NCI-H1105 treated with DMSO at 0.1 percent for 48 hours (cell line): Measurements from ENCODE around the gene ARHGAP12.
"Not testable (repeated sequence)": the region's sequence is repeated elsewhere in the genome, so short reads cannot be mapped to it uniquely, and the experiment has no call there.

ENCODE experiments used
- DNase-seq: peaks from one replicate; lab custom pipeline; 2025; lab: John Stamatoyannopoulos, UW

The ARHGAP12 gene

DNA sequence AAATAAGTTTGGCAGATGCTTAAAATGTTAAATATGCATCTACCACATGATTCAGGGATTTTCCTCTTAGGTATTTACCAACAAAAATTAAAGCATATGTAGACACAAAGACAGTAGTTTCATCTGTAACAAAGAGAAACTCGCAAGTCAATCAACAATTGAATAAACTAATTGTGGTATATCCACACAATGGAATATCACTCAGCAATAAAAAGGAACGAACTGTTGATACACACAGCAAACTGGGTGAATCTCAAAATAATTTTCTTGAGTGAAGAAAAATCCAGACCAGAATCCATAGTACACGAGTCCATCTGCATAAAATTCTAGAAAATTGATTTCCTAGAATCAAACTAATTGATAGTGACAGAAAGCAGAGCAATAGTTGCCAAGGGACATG, 5.2 kb downstream of the ARHGAP12 start:
- no peak for DNase-seq

DNA sequence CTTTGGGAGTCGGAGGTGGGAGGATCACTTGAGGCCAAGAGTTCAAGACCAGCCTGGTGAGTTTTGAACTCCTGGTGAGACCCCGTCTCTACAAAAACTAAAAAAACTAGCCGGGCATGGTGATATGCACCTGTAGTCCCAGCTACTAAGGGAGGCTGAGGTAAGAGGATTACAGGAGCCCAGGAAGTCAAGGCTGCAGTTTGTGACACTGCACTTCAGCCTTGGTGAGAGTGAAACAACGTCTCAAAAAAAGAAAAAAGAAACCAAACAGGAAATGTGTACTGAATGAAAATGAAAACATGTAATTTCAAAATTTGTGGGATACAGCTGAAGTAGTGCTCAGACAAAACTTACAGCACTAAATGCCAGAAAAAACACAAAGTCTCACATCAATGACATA, 7.6 kb downstream of the ARHGAP12 start:
- DNase-seq = no peak

DNA sequence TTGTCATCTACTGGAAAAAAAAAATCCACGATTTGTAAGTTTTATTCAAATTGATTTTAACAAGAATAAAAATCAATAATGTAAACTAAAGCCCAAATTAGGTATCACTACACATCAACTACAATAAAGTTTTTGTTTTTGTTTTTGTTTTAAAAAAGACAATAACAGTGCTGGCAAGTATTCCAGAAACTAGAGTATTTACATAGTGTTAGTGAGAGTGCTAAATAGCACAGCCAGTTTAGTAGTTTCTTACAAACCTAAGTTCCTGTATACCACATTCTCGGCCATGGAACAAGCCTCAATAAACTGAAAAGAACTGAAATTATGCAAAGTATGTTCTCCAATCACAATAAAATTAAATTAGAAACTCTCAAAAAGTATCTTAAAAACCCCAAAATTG, 8.1 kb downstream of the ARHGAP12 start:
- DNase-seq = no peak

DNA sequence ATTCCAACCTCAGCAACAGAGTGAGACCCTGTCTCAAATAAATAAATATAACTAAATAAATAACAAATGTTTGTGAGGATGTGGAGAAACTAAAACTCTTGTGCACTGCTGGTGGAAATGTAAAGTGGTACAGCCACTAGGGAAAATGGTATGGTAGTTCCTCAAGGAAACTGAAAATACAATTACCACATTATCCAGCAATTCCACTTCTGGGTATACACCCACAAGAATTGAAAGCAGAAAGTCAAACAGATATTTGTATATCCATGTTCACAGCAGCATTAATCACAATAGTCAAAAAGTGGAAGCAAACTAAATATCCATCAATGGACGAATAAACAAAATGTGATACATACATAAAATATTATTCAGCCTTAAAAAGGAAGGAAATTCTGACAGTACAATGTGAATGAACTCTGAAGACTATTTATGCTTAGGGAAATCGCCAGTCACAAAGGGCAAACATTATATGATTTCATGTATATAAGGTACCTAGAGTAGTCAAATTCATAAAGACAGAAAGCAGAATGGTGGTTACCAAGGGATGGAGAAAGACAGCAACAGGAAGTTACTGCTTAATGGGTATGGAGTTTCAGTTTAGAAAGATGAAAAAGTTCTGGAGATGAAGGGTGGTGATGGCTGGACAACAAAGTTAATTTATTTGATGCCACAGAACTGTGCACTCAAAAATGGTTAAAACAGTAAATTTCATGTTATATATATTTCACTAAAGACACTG, 9.8 kb downstream of the ARHGAP12 start:
- no peak for DNase-seq

DNA sequence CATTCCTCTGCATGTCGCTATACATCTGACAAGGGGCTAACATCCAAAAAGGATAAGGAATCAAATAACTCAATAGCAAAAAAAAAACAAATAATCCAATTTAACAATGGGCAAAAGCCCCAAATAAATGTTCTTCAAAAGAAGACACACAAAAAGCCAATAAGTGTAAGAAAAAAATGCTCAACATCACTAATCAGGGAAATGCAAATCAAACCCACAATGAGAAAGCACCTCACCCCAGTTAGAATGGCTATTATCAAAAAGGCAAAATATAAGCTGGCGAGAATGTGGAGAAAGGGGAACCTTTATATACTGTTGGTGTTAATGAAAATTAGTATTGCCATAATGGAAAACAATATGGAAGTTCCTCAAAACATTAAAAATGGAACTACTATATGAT, 14.3 kb downstream of the ARHGAP12 start:
- no peak for DNase-seq

DNA sequence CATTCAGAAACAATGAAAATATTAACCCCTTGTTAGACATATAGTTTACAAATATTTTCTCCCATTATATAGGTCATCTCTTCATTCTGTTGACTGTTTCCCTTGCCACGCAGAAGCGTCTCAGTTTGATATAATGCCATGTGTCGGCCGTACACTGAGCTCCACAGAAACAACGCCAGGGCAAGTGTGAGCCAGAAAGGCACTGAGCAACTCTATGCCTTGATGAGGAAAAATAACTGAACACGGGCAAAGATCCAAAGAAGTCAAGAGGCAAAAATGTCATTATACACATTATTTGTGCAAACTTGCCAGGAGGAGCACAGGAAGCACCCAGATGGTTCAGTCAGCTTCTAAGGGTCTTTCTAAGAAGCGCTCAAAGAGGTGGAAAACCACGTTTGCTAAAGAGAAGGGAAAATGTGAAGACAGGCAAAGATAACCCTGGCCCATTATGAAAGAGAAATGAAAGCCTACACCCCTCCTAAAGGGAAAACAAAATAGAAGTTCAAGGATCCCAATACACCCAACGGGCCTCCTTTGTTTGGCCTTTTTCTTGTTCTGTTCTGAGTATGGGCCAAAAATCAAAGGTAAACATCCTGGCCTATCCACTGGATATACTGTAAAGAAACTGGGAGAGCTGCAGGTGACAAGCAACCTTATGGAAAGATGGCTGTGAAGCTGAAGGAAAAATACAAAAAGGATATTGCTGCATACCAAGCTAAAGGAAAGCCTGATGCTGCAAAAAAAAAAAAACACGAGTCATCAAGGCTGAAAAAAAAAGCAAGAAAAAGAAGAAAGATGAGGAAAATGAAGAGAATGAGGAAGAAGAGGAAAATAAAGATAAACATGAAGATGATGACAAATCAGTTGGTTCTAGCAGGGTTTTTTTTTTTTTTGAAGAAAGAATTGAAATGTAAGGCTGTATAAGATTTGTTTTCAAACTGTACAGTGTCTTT, 15.5 kb downstream of the ARHGAP12 start:
- DNase-seq = peak; percentile 0

DNA sequence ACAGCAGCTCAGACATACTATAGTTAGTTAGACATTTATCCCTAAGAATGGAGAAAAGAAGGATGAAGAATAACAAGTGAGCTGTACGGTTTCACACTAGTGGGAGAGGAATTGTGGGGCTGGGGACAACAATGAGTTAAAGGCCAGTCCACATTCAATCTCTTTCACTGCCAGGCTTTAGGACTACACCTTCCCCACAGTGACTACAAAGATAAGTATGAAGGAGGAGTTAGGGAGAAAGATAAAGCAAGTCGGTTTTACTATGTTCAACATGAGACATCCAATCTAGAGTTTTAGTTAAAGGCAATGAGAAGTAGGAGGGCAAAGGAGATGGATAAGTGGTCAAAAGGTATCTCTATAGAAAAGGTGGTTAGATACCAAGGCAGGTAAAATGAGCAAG, 16.3 kb downstream of the ARHGAP12 start:
- DNase-seq = no peak

DNA sequence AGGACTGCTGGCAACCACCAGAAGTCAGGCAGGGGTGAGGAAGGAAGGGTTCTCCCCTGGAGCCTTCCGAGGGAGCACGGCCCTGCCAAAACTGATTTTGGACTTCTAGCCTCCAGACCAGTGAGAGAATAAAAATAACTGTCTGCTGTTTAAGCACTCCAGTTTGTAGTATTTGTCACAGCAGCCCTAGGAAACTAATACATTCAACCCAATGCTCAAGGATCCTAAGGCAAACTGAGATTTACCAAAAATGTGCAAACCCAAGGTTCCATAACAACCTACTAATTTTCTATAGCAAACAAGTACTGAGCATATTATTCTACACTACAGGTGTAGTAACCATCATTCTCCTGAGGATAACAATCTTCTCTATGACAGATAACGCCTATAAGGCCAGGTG, 18.6 kb downstream of the ARHGAP12 start:
- DNase-seq = no peak

DNA sequence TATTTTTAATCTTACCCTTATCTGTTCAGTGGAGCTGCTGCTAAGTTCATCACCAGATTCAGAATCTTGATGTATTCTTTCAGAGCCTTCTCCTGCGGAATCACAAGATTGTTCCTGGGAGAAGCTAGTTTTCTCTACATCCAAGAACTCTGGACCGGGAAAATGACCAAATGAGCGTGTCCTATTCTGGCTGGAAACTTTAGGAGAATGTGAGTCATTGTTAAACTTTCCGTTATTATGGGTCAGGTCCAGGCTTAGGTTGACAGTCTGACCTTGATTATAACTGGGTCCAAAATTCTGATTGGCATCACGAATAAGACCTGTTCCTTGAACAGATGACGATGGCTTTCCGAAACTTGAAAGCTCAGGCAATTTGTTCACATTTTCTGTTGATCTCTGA, 20.5 kb downstream of the ARHGAP12 start:
- DNase-seq = no peak

DNA sequence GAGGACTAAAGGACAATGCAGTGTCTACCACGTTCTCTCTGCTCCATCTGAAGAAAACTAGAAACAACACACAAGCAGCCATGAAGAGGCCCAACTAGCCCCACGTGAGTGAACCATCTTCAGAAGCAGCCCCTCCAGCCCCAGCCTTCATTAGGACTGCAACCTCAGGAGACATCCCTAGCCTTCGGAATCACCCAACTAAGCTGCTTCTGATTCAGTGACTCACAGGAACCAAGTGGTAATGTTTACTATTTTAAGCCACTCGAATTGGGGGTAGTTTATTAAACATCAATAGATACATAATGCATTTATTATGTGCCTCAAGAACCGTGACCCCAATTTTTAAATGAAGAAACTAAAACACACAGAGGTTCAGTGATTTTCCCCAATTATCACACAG, 22.6 kb downstream of the ARHGAP12 start:
- no peak for DNase-seq

DNA sequence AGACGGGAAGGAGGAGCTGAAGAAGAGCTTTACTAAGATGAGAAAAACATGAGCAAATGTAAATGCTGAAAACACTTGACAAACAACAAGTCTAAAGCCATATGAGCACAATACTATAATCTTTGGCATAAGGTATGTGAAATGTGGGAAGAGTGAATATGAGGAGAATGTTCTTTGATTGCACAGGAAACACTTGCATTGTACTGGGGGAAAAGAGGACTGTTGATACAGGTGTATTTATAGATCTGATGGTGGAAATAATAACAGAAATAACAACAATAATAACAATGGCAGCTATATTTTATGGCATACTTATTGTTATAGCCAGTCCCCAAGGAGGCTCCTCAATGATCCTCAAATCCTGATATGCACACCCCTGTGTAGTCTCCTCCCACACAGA, 23.0 kb downstream of the ARHGAP12 start:
- no peak for DNase-seq

DNA sequence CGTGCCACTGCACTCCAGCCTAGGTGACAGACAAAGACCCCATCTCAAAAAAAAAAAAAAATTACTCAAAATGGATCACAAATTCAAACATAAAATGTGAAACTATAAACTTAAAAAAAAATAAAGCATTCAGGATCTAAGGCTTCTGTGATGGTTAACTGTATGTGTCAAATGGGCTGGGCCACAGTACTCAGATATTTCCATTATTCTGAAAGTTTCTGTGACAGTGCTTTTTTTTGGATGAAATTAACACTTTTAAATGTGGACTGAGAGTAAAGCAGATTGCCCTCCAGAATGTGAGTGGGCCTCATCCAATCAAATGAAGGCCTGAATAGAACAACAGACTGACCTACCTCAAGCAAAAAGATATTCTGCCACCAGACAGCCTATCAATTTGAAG, 26.0 kb downstream of the ARHGAP12 start:
- no peak for DNase-seq

DNA sequence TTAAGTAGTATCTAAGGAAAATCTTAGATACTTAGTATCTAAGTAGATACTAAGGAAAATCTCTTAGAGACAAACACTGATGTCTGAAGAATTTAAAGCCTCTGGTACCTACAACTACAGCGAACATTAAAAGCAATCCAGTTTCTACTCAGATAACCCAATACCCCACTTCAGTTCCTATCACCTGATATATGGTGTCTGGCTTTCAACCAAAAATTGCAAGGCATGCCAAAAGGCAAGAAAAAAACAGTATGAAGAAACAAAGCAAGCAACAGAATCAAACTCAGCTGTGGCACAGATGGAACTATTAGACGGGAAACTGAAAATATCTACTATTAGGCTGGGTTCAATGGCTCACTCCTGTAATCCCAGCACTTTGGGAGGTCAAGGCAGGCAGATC, 31.1 kb downstream of the ARHGAP12 start:
- DNase-seq = no peak

DNA sequence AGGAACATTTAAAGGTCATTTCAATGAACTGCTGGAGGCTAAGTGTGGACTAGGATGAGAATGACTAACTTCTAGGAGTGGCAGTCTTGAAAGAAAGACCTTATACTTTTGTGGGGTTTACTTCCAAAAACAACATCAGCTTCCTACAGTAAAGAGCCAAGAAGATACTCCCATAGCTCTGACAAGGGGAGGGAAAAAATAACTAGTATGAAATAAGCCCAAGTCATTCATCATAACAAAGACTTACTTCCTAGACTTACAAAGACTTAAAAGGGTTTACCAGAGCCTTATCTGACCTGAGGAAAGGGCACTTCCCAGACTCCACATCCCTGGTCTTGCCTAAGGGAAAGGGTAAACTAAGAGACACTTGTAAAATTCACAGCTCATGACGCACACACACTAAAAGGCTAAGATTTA, 31.7 kb downstream of the ARHGAP12 start:
- no peak for DNase-seq

DNA sequence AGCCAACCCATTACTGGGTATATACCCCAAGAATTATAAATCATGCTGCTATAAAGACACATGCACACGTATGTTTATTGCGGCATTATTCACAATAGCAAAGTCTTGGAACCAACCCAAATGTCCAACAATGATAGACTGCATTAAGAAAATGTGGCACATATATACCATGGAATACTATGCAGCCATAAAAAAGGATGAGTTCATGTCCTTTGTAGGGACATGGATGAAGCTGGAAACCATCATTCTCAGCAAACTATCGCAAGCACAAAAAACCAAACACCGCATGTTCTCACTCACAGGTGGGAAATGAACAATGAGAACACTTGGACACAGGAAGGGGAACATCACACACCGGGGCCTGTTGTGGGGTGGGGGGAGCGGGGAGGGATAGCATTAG, 32.9 kb downstream of the ARHGAP12 start:
- not testable (repeated sequence) for DNase-seq

DNA sequence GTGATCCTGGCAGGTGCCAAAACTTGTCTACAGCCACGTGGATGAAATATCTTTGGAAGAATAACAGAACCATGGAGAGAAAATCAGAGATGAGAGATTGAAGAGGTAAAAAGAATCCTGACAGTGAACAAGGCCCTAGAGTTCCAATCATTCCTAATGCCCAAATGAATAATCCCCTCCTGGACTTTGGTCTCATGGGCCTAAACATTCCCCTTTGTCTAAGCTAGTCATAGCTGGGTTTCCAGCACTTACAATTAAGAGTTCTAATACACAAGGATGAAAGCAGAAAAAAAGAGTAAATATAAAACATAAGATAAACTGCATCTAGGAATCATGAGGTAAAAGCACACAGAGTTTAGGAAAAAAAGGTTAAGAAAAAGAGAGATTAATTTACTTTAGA, 40.2 kb downstream of the ARHGAP12 start:
- no peak for DNase-seq

DNA sequence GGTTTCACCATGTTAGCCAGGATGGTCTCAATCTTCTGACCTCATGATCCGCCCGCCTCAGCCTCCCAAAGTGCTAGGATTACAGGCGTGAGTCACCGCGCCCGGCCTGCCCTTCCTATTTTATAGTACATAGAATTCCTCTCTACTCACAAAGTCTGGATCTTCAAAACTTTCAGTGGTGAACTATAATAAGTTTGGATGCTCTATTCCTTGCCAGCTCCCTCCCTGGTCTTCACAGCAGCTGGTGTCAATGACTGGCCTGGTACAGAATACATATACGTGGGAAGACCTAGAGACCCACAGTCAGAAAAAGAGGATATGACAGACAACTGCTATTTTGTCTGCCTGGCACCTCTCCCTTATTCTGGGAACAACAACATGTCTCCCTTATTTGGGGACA, 40.8 kb downstream of the ARHGAP12 start:
- no peak for DNase-seq

DNA sequence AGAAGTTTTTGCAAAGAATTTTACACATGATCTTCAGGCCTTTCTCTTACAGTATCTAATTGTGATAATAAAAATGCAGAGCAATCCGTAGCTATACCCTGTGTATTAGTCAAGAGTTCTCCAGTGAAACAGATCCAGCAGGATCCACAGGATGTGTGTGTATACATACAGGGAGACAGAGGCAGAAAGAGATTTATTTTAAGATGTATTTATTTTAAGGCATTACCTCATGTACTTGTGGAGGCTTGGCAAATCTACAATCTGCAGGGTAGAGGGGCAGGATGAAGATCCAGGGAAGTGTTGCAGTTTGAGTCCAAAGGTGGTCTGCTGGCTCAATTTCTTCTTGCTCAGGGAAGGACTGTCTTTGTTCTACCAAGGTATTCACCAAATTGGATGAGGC, 41.7 kb downstream of the ARHGAP12 start:
- no peak for DNase-seq

DNA sequence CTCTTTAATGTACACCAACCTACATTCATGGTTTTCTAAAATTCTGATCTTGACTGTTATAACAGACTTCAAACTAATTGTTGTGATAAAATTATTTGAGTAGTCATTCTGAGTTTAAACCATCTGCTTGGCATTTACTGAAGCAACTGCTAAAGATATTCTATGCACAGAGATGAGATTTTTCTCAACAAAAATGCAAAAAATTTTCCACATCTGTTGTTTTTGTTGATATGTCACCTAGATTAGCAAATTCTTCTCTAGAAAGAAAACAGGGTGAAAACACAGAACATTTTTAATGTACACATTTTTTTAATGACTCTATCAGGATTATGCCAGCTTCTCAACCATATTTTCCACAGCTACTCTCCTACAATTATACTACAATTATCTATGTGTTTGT, 42.7 kb downstream of the ARHGAP12 start:
- no peak for DNase-seq

DNA sequence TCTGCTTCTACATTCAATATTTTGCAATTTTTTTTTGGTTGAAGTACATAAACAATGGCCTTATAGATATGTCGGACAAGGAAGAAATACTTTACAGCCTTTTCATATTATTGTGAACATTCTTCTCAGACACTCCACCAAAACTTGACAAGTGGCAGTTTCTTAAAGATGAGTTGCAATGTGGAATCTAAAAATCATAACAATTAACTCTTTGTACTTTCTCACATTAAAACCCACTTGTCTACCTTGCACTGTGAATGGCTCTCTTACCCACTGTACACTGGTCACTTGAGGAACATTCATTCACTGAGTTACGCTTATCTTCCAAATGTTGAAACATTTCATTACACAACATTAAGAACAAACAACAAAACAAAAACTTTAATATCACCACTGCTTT, 44.2 kb downstream of the ARHGAP12 start:
- no peak for DNase-seq

DNA sequence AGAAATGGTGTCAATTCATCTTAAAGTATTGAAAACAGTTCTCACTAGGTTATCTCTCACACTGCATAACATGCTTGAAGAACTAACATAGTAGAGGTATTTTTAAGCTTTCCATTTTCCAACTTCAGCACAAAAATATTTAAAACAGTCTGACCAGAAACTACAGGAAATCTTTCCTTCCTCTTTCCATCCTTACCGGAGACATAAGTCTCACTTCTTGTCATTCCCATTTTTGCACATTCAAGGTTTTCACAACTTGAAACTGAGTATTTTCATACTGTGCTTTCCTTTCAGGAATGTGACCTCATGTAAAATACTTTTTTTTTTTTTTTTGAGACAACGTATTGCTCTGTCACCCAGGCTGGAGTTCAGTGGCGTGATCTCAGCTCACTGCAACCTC, 45.2 kb downstream of the ARHGAP12 start:
- DNase-seq = no peak

DNA sequence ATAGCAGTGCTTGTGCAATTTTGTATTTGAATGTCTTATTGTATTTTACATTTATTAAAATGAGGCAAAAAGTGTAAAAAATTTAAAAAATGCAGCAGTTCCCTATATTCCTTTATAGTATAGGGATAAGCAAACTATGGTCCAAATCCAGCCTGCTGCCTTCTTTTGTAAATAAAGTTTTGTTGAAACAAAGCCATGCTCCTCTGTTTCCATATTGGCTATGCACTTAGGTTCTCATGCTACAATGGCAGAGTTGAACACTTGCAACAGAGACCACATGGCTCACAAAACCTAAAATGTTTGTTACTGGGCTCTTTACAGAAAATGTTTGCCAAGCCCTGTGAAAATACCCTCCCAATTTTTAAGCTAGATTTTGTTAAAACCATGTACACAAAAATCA, 50.1 kb downstream of the ARHGAP12 start:
- DNase-seq = no peak

DNA sequence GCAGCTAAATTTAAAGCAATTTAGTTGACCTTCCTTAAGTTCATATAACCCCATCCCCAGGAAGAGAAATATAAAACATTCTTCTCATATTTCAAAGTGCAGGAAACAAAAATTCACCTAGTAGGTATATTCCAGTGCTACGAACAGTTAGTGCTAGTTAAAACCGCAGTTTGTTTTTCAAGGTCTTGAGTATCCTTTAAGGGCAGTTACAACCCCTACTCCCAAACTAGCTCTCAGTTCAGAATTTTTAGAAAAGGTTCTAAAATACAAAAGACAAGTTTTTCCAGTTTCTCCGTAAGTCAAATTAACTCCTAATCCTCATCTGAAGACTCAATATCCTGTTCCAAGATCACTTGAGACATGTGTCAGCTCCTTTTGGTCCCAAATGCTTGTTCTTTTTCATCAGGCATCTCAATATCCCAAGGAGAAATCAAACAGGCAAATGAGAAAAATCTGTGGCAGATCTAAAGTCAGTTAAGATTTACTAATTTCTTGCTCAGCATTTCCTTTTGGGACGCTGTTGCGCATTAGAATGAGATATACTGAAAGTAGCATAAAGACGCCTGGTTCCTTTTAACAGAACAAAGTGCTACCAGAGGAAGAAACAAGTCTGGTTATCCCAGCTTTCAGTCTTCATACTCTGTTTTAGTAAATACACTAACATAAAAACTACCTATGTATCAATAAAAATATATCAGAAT, 51.8 kb downstream of the ARHGAP12 start:
- no peak for DNase-seq
